Measurements from ENCODE around the gene MYPOP.
A peak's percentile ranks its signal among the peaks of the same experiment; 100 is the strongest.
"Not testable (repeated sequence)": the region's sequence is repeated elsewhere in the genome, so short reads cannot be mapped to it uniquely, and the experiment has no call there.

Gene MYPOP

GRCh38 chr19:45908956-45909355 lies 6.5 kb upstream of the MYPOP start:
- no peak for DNase-seq (ENCODE audit: low spot score)

GRCh38 chr19:45906221-45906620 lies 3.8 kb upstream of the MYPOP start:
- no peak for DNase-seq (ENCODE audit: low spot score)

- DNase-seq (ENCODE audit: low spot score): no peak
Observed at GRCh38 chr19:45905011-45905410, 2.6 kb upstream of the MYPOP start.

- DNase-seq (ENCODE audit: low spot score): peak; percentile 100
Observed at GRCh38 chr19:45902651-45903625, 525 bp upstream of the MYPOP start.

- peak; percentile 29 for DNase-seq (ENCODE audit: low spot score)
Observed at GRCh38 chr19:45901432-45901911, 941 bp downstream of the MYPOP start.

GRCh38 chr19:45900738-45901431 lies 1.5 kb downstream of the MYPOP start:
- DNase-seq (ENCODE audit: low spot score): no peak

- DNase-seq (ENCODE audit: low spot score): no peak
Observed at GRCh38 chr19:45899919-45900589, 2.4 kb downstream of the MYPOP start.

GRCh38 chr19:45899253-45899652 lies 3.2 kb downstream of the MYPOP start:
- no peak for DNase-seq (ENCODE audit: low spot score)

GRCh38 chr19:45897261-45897812 lies 5.1 kb downstream of the MYPOP start:
- no peak for DNase-seq (ENCODE audit: low spot score)

GRCh38 chr19:45895983-45896599 lies 6.3 kb downstream of the MYPOP start:
- DNase-seq (ENCODE audit: low spot score): not testable (repeated sequence)

- DNase-seq (ENCODE audit: low spot score): no peak
Observed at GRCh38 chr19:45895519-45895972, 6.9 kb downstream of the MYPOP start.

- DNase-seq (ENCODE audit: low spot score): no peak
Observed at GRCh38 chr19:45890877-45891276, 11.5 kb downstream of the MYPOP start.

- no peak for DNase-seq (ENCODE audit: low spot score)
Observed at GRCh38 chr19:45889210-45889885, 13.1 kb downstream of the MYPOP start.

GRCh38 chr19:45887200-45887710 lies 15.2 kb downstream of the MYPOP start:
- DNase-seq (ENCODE audit: low spot score): no peak

GRCh38 chr19:45886427-45887199 lies 15.8 kb downstream of the MYPOP start:
- DNase-seq (ENCODE audit: low spot score): peak; percentile 97

GRCh38 chr19:45885556-45886426 lies 16.6 kb downstream of the MYPOP start, which contains the start of gene IRF2BP1:
IRF2BP1 (minus strand) TSS chr19:45886141; CDS start chr19:45885774, 367 bp downstream.
- DNase-seq (ENCODE audit: low spot score): peak; percentile 96

GRCh38 chr19:45884682-45885555 lies 17.5 kb downstream of the MYPOP start:
- DNase-seq (ENCODE audit: low spot score): no peak
